Heart right ventricle (tissue), 16 donors: Measurements from ENCODE around the gene PPM1A. TPM values are rescaled to one million over a fixed set of nuclear protein-coding genes. Genes with fewer than 3 reads are reported as not detected.
A peak's percentile ranks its signal among the peaks of the same experiment; 100 is the strongest.

Experiments used
- ATAC-seq, 8 donors: fragments of 200-7000 bp; cut with Tn5 transposase; one replicate each; pipeline ENCODE4 v1.9.1; 2020; ENCODE audit warnings: mild to moderate bottlenecking in 8 of 8, moderate library complexity in 8 of 8, moderate number of reproducible peaks in 1 of 8
- DNase-seq, 2 donors: peaks; one replicate each; pipeline ENCODE4 v3.0.0-alpha.2; 2020
- H3K27ac ChIP-seq, 10 donors: fragments of 200-600 bp; sonication (generic) in 2 of 10; one replicate each; pipeline versions ENCODE4 v1.5.0 to v1.8.0; 2020 to 2022; ENCODE audit warnings: mild to moderate bottlenecking in 3 of 10
- H3K27me3 ChIP-seq, 7 donors: fragments of 200-600 bp; one replicate each; pipeline ENCODE4 v1.8.0; 2021 to 2022; ENCODE audit warnings: mild to moderate bottlenecking in 2 of 7
- H3K36me3 ChIP-seq, 9 donors: fragments of 200-600 bp; sonication (generic) in 1 of 9; one replicate each; pipeline versions ENCODE4 v1.5.0 to v1.8.0; 2020 to 2022; ENCODE audit warnings: mild to moderate bottlenecking in 2 of 9
- H3K4me1 ChIP-seq, 9 donors: fragments of 200-600 bp; sonication (generic) in 1 of 9; one replicate each; pipeline versions ENCODE4 v1.5.0 to v1.8.0; 2020 to 2022; ENCODE audit warnings: mild to moderate bottlenecking in 4 of 9
- H3K4me3 ChIP-seq, 10 donors: fragments of 200-600 bp; sonication (generic) in 2 of 10; one replicate each; pipeline versions ENCODE4 v1.5.0 to v1.8.0; 2020 to 2022; ENCODE audit warnings: mild to moderate bottlenecking in 7 of 10, moderate library complexity in 2 of 10
- H3K9me3 ChIP-seq, 11 donors: fragments of 200-600 bp in 10 of 11; sonication (generic) in 2 of 11; one replicate each; pipeline versions ENCODE4 v1.5.0 to v1.8.0; 2013 to 2022; ENCODE audit warnings: mild to moderate bottlenecking in 2 of 11, control low read depth in 1 of 11, moderate library complexity in 1 of 11
- WGBS, 2 donors: extraction: QIAGEN DNeasy Blood & Tissue Kit; methylation state at CpG; one replicate each; pipeline ENCODE4 v1.1.7; 2013; ENCODE audit warnings: inconsistent platforms in 1 of 2; 5-methylcytosine and 5-hydroxymethylcytosine counted together
- intact Hi-C, 10 donors: fragments of 100-400 bp; cut with DNase I; formaldehyde crosslinking; loops; one replicate each; pipeline versions ENCODE4 v1.11.1 to v1.14.2; 2022
- polyA plus RNA-seq, 2 donors: library from polyadenylated mRNA; stranded (reverse); fragments of 200-250 nt; gene quantifications; one replicate each; pipeline ENCODE4 v1.2.3, GENCODE V29; 2013
- total RNA-seq, 10 donors: library from RNA; stranded (reverse); fragmentation: NEBNext Ultra II Directional in 3 of 10; extraction: Animal tissue kit (Norgen Biotek cat#: 25700) in 3 of 10; gene quantifications; one replicate each; pipeline versions ENCODE4 v1.2.1 to v1.2.4, GENCODE V29; 2021 to 2023
- TF ChIP-seq, protein P1 (sequence below), 9 donors: fragments of 200-600 bp; sonication (generic) in 2 of 9; IDR thresholded peaks; one replicate each; pipeline versions ENCODE4 v1.5.0 to v1.8.0; 2021 to 2022; ENCODE audit warnings: antibody characterized with exemption in 9 of 9, mild to moderate bottlenecking in 5 of 9, moderate library complexity in 1 of 9
- donor health status: Arrhythmogenic right ventricular cardiomyopathy.
- donor health status: ischemic (EF 13 %, LVEDD 7.1; RV severe dilation, severe dysfunction).
- donor health status: healthy with polysubstance abuse.
- donor health status: DM: no; HTN: yes; CAD: no.
- donor health status: DM: no; HTN: no; CAD: no.
- donor health status: ischemic (EF 25% LVEDD 6.9; RV normal size, moderate dysfunction).
- donor health status: ischemic (EF 25% LVEDD 5.7; RV mildly dilated, moderate dysfunction).
- donor health status: healthy.
- donor health status: DM: yes; HTN: yes; CAD: no.
- donor health status: Ischemic cardiomyopathy.
- donor health status: ischemic (EF 35%, LVEDD 5.7; RV mildly dilated, moderate dysfunction).
- donor health status: nonischemic (EF 11% LVEDD 7.7; RV severe dilation, severe dysfunction).
- donor health status: DM: yes; HTN: yes; CAD: no.
- donor health status: PGD.
- donor health status: ischemic (EF 29% LVEDD 5.4; RV normal size, mild dysfunction).
- donor health status: nonischemic (EF 23%, LVEDD 6.1; RV moderate dilation, normal function).

The PPM1A gene
- total and polyA plus RNA-seq, 12 donors, result 27.0 to 122 (median 98.1) TPM

DNA sequence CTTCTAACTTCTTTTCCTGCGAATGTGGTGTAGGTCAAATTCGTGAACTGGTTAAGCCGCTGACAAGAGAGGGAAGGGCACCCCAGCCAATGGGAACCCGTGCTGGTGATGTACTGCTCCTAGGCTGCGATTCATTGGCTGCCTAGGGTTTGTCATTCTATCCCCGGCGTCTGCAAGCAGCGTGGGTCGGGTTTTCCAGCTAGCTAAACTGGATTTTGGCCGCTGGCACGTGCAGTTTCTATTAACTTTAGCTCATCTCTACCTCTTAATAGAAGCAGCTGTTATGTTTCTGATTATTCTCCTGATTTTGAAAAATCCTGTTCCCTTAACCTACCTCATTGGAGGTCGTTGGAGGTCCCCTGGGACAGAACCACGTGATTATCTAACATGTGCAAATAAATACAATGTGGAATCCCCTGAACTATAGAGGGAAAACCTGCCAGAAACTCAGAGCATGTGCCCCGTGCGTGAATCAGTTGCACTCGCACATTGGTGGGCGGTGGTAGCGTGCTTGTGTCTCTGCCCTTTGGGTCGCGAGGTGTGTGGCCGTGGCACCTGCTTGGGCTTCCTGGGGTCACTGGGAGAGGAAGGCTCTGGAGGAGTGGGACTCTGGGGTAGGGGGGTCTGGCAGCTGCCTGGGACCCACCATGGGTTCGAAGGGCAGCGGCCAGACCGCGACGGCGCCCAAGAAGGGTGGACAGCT lies 876 bp upstream of the PPM1A start:
- Histone ChIP-seq H3K27me3 (no peaks in the 10 kb centered on the region), H3K27ac (peak overlapping the region; percentile 97 to 100 (median 99)), H3K4me3 (peak overlapping the region; percentile 71 to 89 (median 80)), H3K4me1 (peaks cover 0 to 48% (median 29%) of the 10 kb centered on the region in 9 donors), H3K9me3 (no peaks in the 10 kb centered on the region), H3K36me3 (no peaks in the 10 kb centered on the region)
- 0% methylated on average over 27 of the region's 27 CpGs for WGBS, 2 donors
- peak; percentile 83 to 97 (median 92) for ATAC-seq
- TF ChIP-seq, protein P1, sequence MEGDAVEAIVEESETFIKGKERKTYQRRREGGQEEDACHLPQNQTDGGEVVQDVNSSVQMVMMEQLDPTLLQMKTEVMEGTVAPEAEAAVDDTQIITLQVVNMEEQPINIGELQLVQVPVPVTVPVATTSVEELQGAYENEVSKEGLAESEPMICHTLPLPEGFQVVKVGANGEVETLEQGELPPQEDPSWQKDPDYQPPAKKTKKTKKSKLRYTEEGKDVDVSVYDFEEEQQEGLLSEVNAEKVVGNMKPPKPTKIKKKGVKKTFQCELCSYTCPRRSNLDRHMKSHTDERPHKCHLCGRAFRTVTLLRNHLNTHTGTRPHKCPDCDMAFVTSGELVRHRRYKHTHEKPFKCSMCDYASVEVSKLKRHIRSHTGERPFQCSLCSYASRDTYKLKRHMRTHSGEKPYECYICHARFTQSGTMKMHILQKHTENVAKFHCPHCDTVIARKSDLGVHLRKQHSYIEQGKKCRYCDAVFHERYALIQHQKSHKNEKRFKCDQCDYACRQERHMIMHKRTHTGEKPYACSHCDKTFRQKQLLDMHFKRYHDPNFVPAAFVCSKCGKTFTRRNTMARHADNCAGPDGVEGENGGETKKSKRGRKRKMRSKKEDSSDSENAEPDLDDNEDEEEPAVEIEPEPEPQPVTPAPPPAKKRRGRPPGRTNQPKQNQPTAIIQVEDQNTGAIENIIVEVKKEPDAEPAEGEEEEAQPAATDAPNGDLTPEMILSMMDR (IDR thresholded peaks at IDR 0.05), result no peak
- intact Hi-C loops, result loop anchor here in 6 of 10 donors (2.0 to 10.0 kb wide), 4 partner anchors 81 to 156 kb away; partner anchors contain the start of genes PCNX4 (in 3 of the 6) and DHRS7 (in 1 of the 6)
- DNase-seq, result peak; percentile 83 to 93

DNA sequence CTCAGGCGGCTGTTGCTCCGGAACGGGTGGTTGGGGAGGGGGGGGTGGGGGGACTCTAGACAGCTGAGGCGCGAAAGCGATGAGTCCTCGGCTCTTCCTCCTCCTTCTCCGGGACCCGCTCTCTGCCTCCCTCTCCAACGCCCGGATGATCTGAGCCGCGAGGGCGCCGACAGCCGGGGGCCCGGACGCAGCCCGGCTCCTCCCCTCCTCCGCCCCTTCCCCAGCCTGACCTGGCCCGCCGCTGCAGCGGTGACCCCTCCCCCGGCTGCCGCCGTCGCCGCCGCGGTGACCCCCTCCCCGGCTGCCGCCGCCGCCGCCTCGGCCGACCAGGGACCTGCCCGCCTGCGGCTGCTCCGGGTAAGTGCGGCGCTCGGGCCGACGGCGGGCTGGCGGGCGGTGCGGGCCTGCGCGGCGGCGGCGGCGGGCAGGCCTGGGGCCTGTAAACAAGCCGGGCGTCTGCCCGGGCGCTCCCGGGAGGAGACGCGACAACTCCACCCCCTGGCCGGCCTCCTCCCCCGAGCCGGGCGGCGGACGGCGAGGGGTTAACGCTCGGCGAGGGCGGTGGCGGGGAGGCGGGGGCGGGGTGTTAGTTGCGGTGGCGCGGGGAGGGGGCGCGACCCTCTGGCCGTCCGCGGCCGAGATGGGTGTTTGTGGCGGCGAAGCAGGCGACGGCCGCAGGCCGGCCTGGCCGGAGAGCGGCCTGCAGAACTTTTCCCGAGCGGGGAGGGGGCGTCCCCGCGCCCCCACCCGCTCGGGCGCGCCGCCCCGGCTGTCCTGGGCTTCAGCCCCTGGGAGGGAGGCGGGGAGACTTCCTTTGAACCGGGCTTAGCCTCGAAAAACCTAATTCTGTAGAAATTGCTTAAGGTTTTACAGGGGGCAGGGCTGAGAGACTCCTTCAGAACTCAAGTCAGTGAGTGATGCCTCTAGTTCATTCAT lies 568 bp downstream of the PPM1A start:
- 0 to 1% methylated on average over 51 to 107 of the region's 107 CpGs for WGBS, 2 donors
- Histone ChIP-seq H3K4me1 (peaks cover 0 to 62% (median 42%) of the 10 kb centered on the region in 9 donors), H3K27ac (peak overlapping the region; percentile 97 to 100 (median 99)), H3K9me3 (no peaks in the 10 kb centered on the region), H3K4me3 (peak overlapping the region; percentile 71 to 96 (median 82)), H3K36me3 (no peaks in the 10 kb centered on the region), H3K27me3 (no peaks in the 10 kb centered on the region)
- intact Hi-C loops, result loop anchor here in 6 of 10 donors (2.0 to 10.0 kb wide), 4 partner anchors 83 to 157 kb away; partner anchors contain the start of genes PCNX4 (in 4 of the 6) and DHRS7 (in 1 of the 6)
- TF ChIP-seq, protein P1 (IDR thresholded peaks at IDR 0.05), result no peak
- DNase-seq (peak; percentile 72 to 80), ATAC-seq (peak; percentile 15 to 68 (median 36))

DNA sequence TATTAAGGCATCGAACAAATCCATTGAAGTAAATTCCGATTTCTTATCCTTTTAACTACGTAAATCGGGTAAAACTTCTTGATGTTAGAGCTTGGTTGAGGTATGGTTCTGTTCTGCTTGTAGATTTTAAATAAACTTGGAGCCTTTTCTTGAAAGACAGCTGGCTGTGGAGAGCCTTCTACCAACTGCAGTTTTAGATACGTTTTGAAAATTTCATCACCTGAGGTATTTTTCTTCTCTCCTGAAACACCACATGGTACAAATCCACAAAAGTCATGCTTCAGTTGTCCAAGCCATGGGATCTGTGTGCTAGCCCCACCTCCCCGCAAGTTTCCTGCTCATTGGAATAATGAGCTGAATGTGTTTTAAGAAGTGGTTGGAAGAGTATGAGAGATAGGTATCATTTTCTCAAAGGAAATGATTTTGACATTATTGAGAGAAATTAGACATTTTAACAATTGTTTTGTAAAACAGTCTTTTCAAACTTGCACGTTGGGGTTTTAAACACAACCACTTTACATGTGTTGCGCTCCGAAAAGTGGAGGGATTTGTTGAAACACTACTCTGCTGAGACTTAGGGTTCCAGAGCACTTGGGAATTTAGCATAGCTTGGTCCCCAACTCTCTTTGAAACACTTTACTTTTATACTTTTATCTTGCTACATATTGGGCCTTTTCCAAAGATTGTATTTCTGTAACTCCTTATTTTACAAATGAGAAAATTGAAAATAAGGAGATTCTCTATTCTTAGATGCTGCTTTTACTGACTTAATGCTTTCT lies 1.4 kb downstream of the PPM1A start:
- TF ChIP-seq, protein P1 (IDR thresholded peaks at IDR 0.05), result no peak
- peak overlapping the region; percentile 71 to 96 (median 82) for H3K4me3 ChIP-seq
- 12 to 13% methylated on average over 9 of the region's 9 CpGs for WGBS, 2 donors
- H3K9me3 ChIP-seq, result no peaks in the 10 kb centered on the region
- H3K36me3 ChIP-seq, result no peaks in the 10 kb centered on the region
- ATAC-seq, result no peak
- H3K27ac ChIP-seq, result peak overlapping the region in 9 of 10 donors; percentile 97 to 100 (median 99)
- intact Hi-C loops, result loop anchor here in 1 of 10 donors (5.0 kb wide), 1 partner anchor 158 kb away; the partner anchor contains the start of gene PCNX4
- no peaks in the 10 kb centered on the region for H3K27me3 ChIP-seq
- no peak for DNase-seq
- H3K4me1 ChIP-seq, result peaks cover 0 to 63% (median 46%) of the 10 kb centered on the region in 9 donors
